ENCODE measurements around the gene RABL3.

DNA sequence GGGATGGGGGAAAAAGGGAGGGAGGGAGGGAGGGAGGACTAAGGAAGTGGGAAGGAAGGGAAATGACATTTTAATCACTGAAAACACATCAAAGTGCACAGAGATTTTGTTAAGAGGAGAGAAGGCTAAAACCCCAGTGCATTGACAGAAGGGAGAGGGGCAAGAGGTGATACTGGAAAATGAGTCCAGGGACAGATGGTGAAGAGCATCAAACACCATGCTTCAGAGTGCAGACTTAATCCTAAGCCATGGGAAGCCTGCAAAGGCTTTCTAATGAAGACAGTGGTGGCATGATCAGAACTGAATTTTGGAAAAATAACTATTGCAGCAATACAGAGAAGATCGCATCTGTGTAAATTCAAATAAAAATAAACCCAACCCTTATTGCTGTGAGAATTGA lies 102.1 kb downstream of the RABL3 start:
- no peak for TF ChIP-seq KAT7 (CRISPR knock-in tag; IDR thresholded peaks at IDR 0.05; ENCODE audit: borderline replicate concordance)
- TF ChIP-seq ZNF841 (CRISPR knock-in tag; IDR thresholded peaks at IDR 0.05; ENCODE audit: borderline replicate concordance): no peak
- TF ChIP-seq CEBPB (IDR thresholded peaks at IDR 0.05; ENCODE audit: borderline replicate concordance, low read depth, low read length): no peak
- TF ChIP-seq JUND (CRISPR knock-in tag; IDR thresholded peaks at IDR 0.05): no peak
- TF ChIP-seq, protein P1, sequence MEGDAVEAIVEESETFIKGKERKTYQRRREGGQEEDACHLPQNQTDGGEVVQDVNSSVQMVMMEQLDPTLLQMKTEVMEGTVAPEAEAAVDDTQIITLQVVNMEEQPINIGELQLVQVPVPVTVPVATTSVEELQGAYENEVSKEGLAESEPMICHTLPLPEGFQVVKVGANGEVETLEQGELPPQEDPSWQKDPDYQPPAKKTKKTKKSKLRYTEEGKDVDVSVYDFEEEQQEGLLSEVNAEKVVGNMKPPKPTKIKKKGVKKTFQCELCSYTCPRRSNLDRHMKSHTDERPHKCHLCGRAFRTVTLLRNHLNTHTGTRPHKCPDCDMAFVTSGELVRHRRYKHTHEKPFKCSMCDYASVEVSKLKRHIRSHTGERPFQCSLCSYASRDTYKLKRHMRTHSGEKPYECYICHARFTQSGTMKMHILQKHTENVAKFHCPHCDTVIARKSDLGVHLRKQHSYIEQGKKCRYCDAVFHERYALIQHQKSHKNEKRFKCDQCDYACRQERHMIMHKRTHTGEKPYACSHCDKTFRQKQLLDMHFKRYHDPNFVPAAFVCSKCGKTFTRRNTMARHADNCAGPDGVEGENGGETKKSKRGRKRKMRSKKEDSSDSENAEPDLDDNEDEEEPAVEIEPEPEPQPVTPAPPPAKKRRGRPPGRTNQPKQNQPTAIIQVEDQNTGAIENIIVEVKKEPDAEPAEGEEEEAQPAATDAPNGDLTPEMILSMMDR (CRISPR knock-in tag; IDR thresholded peaks at IDR 0.05): no peak

Data from HepG2 (cell line).